ENCODE measurements around the gene INPP5A.
A peak's percentile ranks its signal among the peaks of the same experiment; 100 is the strongest.
"Not testable (repeated sequence)": the region's sequence is repeated elsewhere in the genome, so short reads cannot be mapped to it uniquely, and the experiment has no call there.

Gene INPP5A

GRCh38 chr10:132762267-132762666 is 224.7 kb downstream of the INPP5A start:
- no peak for DNase-seq (ENCODE audit: low read depth in 2 of 2)

GRCh38 chr10:132763545-132763944 is 226.0 kb downstream of the INPP5A start:
- no peak for DNase-seq (ENCODE audit: low read depth in 2 of 2)

GRCh38 chr10:132764108-132764507 is 226.5 kb downstream of the INPP5A start:
- no peak for DNase-seq (ENCODE audit: low read depth in 2 of 2)

GRCh38 chr10:132765435-132765834 is 227.8 kb downstream of the INPP5A start:
- no peak for DNase-seq (ENCODE audit: low read depth in 2 of 2)

- DNase-seq (ENCODE audit: low read depth in 2 of 2): no peak
Observed at GRCh38 chr10:132766291-132766690, 228.7 kb downstream of the INPP5A start.

GRCh38 chr10:132768346-132769248 is 231.0 kb downstream of the INPP5A start:
- DNase-seq (ENCODE audit: low read depth in 2 of 2): no peak

GRCh38 chr10:132770061-132771021 is 232.8 kb downstream of the INPP5A start:
- no peak for DNase-seq (ENCODE audit: low read depth in 2 of 2)

GRCh38 chr10:132772816-132773215 is 235.2 kb downstream of the INPP5A start:
- DNase-seq (ENCODE audit: low read depth in 2 of 2): not testable (repeated sequence)

GRCh38 chr10:132774181-132774901 is 236.8 kb downstream of the INPP5A start:
- DNase-seq (ENCODE audit: low read depth in 2 of 2): peak in 1 of 2 experiments; percentile 28

GRCh38 chr10:132774902-132775863 is 237.6 kb downstream of the INPP5A start:
- DNase-seq (ENCODE audit: low read depth in 2 of 2): peak; percentile 91 to 93

GRCh38 chr10:132776186-132776585 is 238.6 kb downstream of the INPP5A start:
- no peak for DNase-seq (ENCODE audit: low read depth in 2 of 2)

GRCh38 chr10:132776821-132777220 is 239.2 kb downstream of the INPP5A start:
- no peak for DNase-seq (ENCODE audit: low read depth in 2 of 2)

- no peak for DNase-seq (ENCODE audit: low read depth in 2 of 2)
Observed at GRCh38 chr10:132777441-132777840, 239.9 kb downstream of the INPP5A start.

GRCh38 chr10:132779549-132780294 is 242.1 kb downstream of the INPP5A start:
- DNase-seq (ENCODE audit: low read depth in 2 of 2): no peak

GRCh38 chr10:132780356-132780755 is 242.8 kb downstream of the INPP5A start:
- DNase-seq (ENCODE audit: low read depth in 2 of 2): no peak

GRCh38 chr10:132781556-132781955 is 244.0 kb downstream of the INPP5A start:
- DNase-seq (ENCODE audit: low read depth in 2 of 2): no peak

- DNase-seq (ENCODE audit: low read depth in 2 of 2): no peak
Observed at GRCh38 chr10:132783165-132783939, 245.8 kb downstream of the INPP5A start.

- no peak for DNase-seq (ENCODE audit: low read depth in 2 of 2)
Observed at GRCh38 chr10:132783940-132784865, 246.6 kb downstream of the INPP5A start.
